ENCODE data around the gene FLOT1.

GRCh38 chr6:30760549-30760948 is 18.1 kb upstream of the FLOT1 start:
- TF ChIP-seq FOXP2 (optimal IDR thresholded peaks at IDR 0.05; ENCODE audit: control extremely low read depth, extremely low read length, insufficient read depth), result no peak
- TF ChIP-seq POLR2AphosphoS5 (IDR thresholded peaks at IDR 0.05; ENCODE audit: borderline replicate concordance, low read depth, low read length), result no peak
- no peak for TF ChIP-seq EZH2 (IDR thresholded peaks at IDR 0.05)

All from SK-N-MC (cell line).